Esophagus squamous epithelium (tissue), 5 donors: Measurements from ENCODE around the gene PKP2. TPM values are rescaled to one million over a fixed set of nuclear protein-coding genes. Genes with fewer than 3 reads are reported as not detected.

Experiments
- DNase-seq: peaks from one replicate; lab custom pipeline; 2025; lab: John Stamatoyannopoulos, UW
- H3K27ac ChIP-seq, 4 donors: fragments of 200-600 bp; sonication (generic); one replicate each; pipeline ENCODE4 v1.5.1; 2016 to 2019; ENCODE audit warnings: mild to moderate bottlenecking in 1 of 4
- H3K27me3 ChIP-seq, 4 donors: fragments of 200-600 bp; sonication (generic); 1 replicate in 3 of 4; 2 replicates in 1 of 4; pipeline versions ENCODE4 v1.5.1 to v1.6.0; 2017 to 2021; ENCODE audit warnings: antibody characterized with exemption in 1 of 4
- H3K36me3 ChIP-seq, 3 donors: fragments of 200-600 bp; sonication (generic); one replicate each; pipeline ENCODE4 v1.5.1; 2016 to 2019
- H3K4me1 ChIP-seq, 3 donors: fragments of 200-600 bp; sonication (generic); one replicate each; pipeline ENCODE4 v1.5.1; 2017 to 2019
- H3K4me3 ChIP-seq, 4 donors: fragments of 200-600 bp; sonication (generic); 1 replicate in 3 of 4; 2 replicates in 1 of 4; pipeline ENCODE4 v1.5.1; 2016 to 2019; ENCODE audit warnings: mild to moderate bottlenecking in 2 of 4, moderate library complexity in 1 of 4
- H3K9me3 ChIP-seq, 3 donors: fragments of 200-600 bp; sonication (generic); one replicate each; pipeline ENCODE4 v1.5.1; 2016 to 2019
- CTCF ChIP-seq, 6 experiments: fragments of 450-650 bp in 4 of 6; fragments of 200-600 bp in 2 of 6; sonication (generic) in 2 of 6; IDR thresholded peaks; one replicate each; pipeline ENCODE4 v1.5.1; 2016 to 2019; ENCODE audit warnings: antibody characterized with exemption in 6 of 6, mild to moderate bottlenecking in 4 of 6, moderate library complexity in 4 of 6
- POLR2A ChIP-seq, 4 donors: fragments of 450-650 bp; IDR thresholded peaks; one replicate each; pipeline ENCODE4 v1.6.1; 2017; ENCODE audit warnings: antibody characterized with exemption in 4 of 4, mild to moderate bottlenecking in 4 of 4, moderate library complexity in 3 of 4
- WGBS, 2 donors: methylation state at CpG; one replicate each; pipeline ENCODE4 v1.1.5; 2018; 5-methylcytosine and 5-hydroxymethylcytosine counted together
- intact Hi-C: fragments of 100-400 bp; cut with DNase I; formaldehyde crosslinking; loops from one replicate; pipeline ENCODE4 v1.15.0; 2022
- total RNA-seq, 4 donors: library from RNA; depleted of rRNA; stranded (reverse); fragments of >200 nt; gene quantifications; one replicate each; pipeline ENCODE4 v1.1.0, GENCODE V29; 2016
- donor health status: DM: yes; HTN: yes; CAD: no.

The PKP2 gene
- total RNA-seq, 4 donors from 2014 or later: 8.5 to 22.5 (median 21.6) TPM

GRCh38 chr12:32828120-32828519 lies 68.5 kb downstream of the PKP2 start:
- TF ChIP-seq CTCF (IDR thresholded peaks at IDR 0.05): no peak
- no peak for TF ChIP-seq POLR2A (IDR thresholded peaks at IDR 0.05)
- Histone ChIP-seq H3K27me3 (no peaks in the 10 kb centered on the region), H3K36me3 (no peaks in the 10 kb centered on the region), H3K9me3 (no peaks in the 10 kb centered on the region), H3K4me3 (no peak overlapping the region), H3K27ac (no peak overlapping the region), H3K4me1 (no peaks in the 10 kb centered on the region)
- DNase-seq: no peak
- 44 to 53% methylated on average over 1 of the region's 1 CpG for WGBS, 2 donors
- intact Hi-C loops: no loop called here

GRCh38 chr12:32826807-32827412 lies 69.7 kb downstream of the PKP2 start:
- Histone ChIP-seq H3K36me3 (no peaks in the 10 kb centered on the region), H3K27me3 (no peaks in the 10 kb centered on the region), H3K4me3 (no peak overlapping the region), H3K27ac (no peak overlapping the region), H3K9me3 (no peaks in the 10 kb centered on the region), H3K4me1 (no peaks in the 10 kb centered on the region)
- no peak for TF ChIP-seq CTCF (IDR thresholded peaks at IDR 0.05)
- TF ChIP-seq POLR2A (IDR thresholded peaks at IDR 0.05): no peak
- intact Hi-C loops: no loop called here
- 54 to 60% methylated on average over 3 of the region's 3 CpGs for WGBS, 2 donors
- no peak for DNase-seq

GRCh38 chr12:32824596-32824995 lies 72.0 kb downstream of the PKP2 start:
- H3K27ac ChIP-seq: no peak overlapping the region
- WGBS, 2 donors: 87 to 92% methylated on average over 1 of the region's 1 CpG

GRCh38 chr12:32822344-32822743 lies 74.2 kb downstream of the PKP2 start:
- Histone ChIP-seq H3K36me3 (peaks cover 0 to 10% (median 0%) of the 10 kb centered on the region in 3 donors), H3K9me3 (no peaks in the 10 kb centered on the region), H3K27ac (no peak overlapping the region), H3K4me1 (no peaks in the 10 kb centered on the region), H3K4me3 (no peak overlapping the region), H3K27me3 (no peaks in the 10 kb centered on the region)
- TF ChIP-seq CTCF (IDR thresholded peaks at IDR 0.05) (no peak), POLR2A (IDR thresholded peaks at IDR 0.05) (no peak)
- intact Hi-C loops: no loop called here
- DNase-seq: no peak
- WGBS, 2 donors: 50 to 57% methylated on average over 5 of the region's 5 CpGs

More at GRCh38 chr12:32824596-32824995, 72.0 kb downstream of the PKP2 start:
- Histone ChIP-seq H3K4me3 (no peak overlapping the region), H3K4me1 (no peaks in the 10 kb centered on the region), H3K9me3 (no peaks in the 10 kb centered on the region), H3K36me3 (peaks cover 0 to 10% (median 0%) of the 10 kb centered on the region in 3 donors), H3K27me3 (no peaks in the 10 kb centered on the region)
- intact Hi-C loops: no loop called here
- no peak for DNase-seq
- TF ChIP-seq CTCF (IDR thresholded peaks at IDR 0.05): no peak
- no peak for TF ChIP-seq POLR2A (IDR thresholded peaks at IDR 0.05)

- 68 to 69% methylated on average over 2 of the region's 2 CpGs for WGBS, 2 donors
- Histone ChIP-seq H3K27ac (no peak overlapping the region), H3K36me3 (peaks cover 0 to 10% (median 0%) of the 10 kb centered on the region in 3 donors), H3K9me3 (no peaks in the 10 kb centered on the region), H3K27me3 (no peaks in the 10 kb centered on the region), H3K4me3 (no peak overlapping the region), H3K4me1 (no peaks in the 10 kb centered on the region)
- TF ChIP-seq POLR2A (IDR thresholded peaks at IDR 0.05): no peak
- no peak for TF ChIP-seq CTCF (IDR thresholded peaks at IDR 0.05)
- DNase-seq: no peak
- intact Hi-C loops: no loop called here
These were observed 74.9 kb downstream of the PKP2 start for GRCh38 chr12:32821710-32822109.
